HG02642 (cell line): ENCODE results near the gene FURIN.
"Not testable (repeated sequence)": the region's sequence is repeated elsewhere in the genome, so short reads cannot be mapped to it uniquely, and the experiment has no call there.

Source experiments
- ATAC-seq: cut with Tn5 transposase; IDR thresholded peaks from one replicate; pipeline ENCODE4 v1.9.1; 2021; ENCODE audit warnings: mild to moderate bottlenecking; ENCODE audit not compliant: unreplicated experiment, poor library complexity

FURIN gene

DNA sequence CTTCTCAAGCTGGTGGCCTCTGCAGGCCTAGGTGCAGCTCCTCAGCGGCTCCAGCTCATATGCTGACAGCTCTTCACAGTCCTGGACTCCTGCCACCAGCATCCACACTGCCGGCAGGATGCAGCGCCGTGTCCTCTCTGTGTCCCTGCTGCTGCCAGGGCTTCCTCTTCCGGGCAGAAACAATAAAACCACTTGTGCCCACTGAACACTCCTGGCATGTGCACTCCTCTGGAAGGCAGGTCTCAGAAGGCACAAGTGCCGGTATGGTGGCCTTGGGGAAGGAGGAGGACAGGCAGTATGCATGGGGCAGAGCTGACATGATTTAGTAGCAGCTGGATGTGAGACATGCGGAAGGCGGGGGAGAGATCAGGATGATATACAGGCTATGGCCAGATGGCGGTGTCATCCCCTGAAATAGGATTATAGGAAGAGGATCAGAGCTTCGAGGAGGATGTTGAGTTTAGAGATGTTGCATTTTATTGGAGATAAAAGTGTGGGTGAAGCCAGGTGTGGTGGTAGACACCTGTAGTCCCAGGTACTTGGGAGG is 27.3 kb downstream of the FURIN start:
- ATAC-seq, result no peak

DNA sequence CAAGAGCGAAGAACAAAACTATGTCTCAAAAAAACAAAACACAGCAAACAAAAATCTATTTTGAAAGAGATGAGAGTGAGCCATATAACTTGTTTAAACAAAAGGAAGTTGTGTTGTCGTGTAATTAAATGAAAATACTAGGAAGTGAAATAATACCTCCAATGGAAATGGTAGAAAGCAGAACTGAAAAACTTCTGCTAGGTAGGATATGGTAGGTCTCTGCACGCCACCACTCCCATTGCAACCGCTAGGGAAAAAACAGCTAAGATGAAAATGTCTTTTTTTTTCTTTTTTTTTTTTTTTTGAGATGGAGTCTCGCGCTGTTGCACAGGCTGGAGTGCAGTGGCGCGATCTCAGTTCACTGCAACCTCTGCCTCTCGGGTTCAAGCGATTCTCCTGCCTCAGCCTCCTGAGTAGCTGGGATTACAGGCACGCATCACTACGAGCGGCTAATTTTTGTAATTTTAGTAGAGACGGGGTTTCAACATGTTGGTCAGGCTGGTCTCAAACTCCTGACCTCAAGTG is 28.8 kb downstream of the FURIN start:
- peak; percentile 55 for ATAC-seq

DNA sequence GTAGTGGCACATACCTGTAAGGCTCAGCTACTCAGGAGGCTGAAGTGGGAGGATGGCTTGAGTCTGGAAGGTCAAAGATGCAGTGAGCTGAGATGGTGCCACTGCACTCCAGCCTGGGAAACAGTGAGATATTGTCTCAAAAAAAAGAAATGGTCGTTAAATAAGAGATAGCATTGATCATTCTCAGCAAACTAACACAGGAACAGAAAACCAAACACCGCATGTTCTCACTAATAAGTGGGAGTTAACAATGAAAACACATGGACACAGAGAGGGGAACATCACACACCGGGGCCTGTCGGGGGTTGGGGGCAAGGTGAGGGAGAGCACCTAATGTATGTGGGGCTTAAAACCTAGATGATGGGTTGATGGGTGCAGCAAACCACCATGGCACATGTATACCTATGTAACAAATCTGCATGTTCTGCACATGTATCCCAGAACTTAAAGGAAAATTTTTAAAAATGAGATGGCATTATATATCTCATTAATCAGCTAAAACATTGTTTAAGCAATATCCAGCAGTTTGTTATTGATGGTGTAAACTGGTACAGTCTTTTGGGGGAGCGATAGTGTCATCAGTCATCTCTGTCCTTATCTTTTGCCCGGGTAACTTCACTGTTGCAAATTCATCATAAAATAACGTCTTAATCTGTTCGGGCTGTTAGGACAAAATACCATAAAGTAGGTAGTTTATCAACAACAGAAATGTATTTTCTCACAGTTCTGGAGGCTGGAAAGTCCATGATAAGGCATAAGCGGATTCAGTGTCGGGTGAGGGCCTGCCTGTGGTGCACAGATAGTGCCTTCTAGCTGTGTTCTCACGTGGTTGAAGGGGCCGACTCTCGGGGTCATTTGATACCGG is 33.0 kb downstream of the FURIN start:
- no peak for ATAC-seq

DNA sequence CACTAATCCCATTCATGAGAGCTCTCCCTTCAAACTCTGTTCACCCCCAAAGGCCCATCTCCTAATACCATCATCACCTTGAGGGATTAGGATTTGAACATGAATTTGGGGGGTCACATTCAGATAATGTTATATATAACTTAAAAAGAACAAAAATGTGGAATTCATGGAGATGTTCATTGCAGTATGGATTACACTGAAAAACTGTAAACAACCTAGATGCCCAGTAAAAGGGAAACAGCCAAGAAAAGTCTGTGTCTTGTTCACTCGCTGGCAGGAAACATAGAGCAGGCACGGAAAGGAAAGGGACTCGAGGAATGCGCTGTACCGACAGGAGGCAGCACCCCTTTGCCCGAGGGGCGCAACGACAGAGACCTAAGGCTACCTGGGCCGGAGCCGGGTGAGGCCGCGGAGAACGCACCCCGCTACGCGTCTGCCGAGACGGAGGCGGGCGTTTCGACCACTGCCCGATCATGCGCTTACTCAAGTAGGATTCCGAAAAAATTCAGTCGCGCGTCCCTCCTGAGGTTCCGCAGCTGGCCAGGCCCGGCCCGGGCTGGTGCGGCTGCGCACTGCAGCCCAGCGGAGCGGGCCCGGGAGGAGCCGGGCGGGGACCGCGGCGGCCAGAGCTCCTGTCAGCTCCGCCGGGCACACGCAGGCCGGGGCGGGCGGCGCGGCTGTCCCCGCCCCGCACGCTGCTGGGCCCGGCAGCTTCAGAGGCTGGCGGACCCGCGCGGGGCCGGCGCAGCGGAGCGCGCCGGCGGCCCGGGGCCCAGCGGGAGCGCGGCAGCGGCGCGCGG is 33.9 kb downstream of the FURIN start:
- ATAC-seq, result peak; percentile 73

DNA sequence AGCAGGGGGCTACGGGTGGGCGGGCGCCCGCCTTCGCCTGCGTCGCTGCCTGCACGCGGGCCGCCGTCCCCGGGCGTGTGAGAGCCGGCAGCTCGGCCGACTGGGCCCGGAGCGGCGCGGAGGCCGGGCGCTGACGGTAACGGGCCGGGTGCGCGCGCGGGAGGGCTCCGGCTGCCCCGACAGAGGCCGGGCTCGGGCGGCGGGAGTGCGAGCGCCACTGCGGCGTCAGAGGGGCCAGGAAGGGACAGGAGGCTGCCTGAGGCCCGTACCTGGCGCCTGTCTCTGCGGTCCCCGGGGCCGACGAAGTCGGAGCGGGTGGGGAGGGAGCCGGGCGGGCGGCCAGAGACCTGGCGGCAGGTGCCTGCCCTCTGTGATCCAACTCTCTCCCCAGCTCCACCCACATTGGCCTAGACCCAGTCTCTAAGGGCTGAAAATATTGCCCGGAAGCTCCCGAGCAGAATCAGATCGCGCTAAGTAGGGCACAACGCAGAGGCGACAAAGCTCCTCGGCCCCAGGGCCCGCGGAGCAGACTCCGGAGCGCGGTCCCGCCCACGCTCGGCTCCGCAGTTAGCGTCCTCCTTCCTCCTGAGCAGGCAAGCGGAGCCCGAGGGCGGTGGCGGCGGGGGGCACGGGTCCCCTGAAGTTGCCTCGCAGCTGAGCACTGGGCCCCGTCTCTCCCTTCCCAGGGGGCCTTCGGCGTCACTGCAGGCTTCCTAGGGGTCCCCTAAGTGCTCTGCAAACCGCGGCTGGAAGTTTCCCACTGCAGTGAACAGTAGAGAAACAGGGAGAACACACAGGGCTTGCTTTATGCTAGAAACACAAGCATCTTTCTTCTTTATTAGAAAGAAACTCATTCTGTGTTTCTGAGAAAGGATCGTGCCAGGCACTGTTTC is 34.7 kb downstream of the FURIN start, which contains the start of gene MAN2A2:
Gene MAN2A2, plus strand, starts transcription at position 463 of the 893 bp plus-strand sequence. CDS start 906 bp downstream, outside the sequence.
- peak; percentile 52 for ATAC-seq

DNA sequence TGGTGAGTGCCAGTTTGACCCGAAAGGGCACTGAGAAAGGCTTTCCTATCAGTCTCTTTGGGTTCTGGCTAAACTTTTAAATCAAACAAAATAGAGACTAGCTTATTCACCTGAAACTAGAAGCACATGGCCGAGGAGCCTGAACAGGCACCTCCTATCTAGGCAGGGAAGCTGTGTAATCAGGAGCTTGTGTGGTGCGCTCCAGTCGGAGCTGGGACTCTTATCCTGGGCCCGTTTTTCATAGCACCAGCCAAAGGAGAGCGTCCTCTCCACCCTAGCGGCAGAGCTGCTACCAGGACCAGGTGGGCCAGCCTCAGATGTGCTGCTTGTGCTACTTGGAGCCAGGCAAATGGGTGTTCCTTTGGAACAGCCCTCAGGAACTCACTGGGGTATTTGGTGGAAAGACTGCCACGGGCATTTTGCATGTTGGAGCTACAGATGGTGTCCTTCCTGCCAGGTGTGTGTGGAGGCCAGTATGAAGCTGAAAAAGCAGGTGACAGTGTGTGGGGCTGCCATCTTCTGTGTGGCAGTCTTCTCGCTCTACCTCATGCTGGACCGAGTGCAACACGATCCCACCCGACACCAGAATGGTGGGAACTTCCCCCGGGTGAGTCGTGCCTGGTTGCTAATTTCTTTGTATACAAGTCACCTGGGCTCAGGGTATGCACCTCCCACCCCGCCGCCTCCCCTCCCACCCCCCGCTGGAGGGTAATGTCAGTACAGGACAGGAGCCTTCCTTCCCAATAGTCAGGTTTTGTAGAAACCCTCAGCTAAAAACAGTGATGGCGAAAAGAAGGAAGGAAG is 35.5 kb downstream of the FURIN start:
- no peak for ATAC-seq

DNA sequence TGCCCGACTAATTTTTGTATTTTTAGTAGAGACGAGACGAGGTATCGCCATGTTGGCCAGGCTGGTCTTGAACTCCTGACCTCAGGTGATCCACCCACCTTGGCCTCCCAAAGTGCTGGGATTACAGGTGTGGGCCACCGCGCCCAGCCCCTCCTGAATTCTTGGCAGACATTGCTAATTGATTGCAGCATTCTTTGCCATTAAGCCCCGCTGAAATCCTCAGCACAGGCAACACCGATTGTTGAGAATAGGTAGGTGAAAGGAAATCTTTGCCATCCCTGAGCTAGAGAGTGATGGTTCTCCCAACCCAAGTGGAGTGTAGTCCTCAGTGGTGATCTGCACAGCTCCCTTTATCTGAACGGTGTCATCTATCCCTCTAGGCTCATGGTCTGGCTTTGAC is 36.4 kb downstream of the FURIN start:
- ATAC-seq, result no peak

DNA sequence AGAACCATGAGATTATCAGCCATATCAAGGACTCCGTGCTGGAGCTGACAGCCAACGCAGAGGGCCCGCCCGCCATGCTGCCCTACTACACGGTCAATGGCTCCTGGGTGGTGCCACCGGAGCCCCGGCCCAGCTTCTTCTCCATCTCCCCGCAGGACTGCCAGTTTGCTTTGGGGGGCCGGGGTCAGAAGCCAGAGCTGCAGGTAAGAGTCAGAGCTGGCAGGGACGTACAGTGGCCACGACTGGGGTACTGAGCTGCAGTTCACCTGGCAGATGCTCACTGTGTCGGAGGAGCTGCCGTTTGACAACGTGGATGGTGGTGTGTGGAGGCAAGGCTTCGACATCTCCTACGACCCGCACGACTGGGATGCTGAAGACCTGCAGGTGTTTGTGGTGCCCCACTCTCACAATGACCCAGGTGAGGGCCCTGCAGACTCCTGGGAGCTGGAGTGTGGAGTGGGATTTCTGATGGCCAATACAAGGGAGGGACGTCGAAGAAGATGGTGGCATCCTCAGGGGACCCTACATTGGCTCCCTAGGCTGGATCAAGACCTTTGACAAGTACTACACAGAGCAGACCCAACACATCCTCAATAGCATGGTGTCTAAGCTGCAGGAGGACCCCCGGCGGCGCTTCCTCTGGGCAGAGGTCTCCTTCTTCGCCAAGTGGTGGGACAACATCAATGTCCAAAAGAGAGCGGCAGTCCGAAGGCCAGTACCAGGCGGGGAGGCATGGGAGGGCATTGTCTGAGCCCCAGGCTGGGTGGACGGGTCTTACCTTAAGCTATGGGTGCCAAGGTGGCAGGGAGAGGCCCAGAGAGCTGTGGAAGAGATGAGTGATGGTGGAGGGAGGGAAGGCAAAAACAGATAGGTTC is 37.2 kb downstream of the FURIN start:
- no peak for ATAC-seq

DNA sequence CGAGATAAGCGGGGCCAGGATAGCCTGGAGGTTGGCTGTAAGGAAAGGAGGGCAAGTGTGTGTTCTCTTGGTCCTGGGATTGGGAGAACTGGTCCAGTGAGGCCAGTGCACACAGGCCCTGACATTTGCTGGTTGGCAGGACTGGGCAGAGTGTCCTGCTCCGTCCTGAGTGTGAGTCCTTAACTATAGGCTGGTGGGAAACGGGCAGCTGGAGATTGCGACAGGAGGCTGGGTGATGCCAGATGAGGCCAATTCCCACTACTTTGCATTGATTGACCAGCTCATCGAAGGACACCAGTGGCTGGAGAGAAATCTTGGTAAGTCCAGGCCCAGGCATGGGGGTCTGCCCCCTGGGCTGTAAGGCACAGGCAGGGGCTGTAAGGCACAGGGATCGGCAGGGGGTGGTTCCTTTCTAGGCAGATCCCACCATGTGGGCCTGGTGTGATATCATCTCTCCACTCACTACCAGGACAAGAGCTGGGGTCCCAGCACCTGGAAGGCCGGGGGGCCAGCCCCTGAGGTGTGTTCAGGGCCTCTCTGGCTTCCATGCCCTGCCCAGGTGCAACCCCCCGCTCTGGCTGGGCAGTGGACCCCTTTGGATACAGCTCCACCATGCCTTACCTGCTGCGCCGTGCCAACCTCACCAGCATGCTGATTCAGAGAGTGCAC is 37.9 kb downstream of the FURIN start:
- no peak for ATAC-seq

DNA sequence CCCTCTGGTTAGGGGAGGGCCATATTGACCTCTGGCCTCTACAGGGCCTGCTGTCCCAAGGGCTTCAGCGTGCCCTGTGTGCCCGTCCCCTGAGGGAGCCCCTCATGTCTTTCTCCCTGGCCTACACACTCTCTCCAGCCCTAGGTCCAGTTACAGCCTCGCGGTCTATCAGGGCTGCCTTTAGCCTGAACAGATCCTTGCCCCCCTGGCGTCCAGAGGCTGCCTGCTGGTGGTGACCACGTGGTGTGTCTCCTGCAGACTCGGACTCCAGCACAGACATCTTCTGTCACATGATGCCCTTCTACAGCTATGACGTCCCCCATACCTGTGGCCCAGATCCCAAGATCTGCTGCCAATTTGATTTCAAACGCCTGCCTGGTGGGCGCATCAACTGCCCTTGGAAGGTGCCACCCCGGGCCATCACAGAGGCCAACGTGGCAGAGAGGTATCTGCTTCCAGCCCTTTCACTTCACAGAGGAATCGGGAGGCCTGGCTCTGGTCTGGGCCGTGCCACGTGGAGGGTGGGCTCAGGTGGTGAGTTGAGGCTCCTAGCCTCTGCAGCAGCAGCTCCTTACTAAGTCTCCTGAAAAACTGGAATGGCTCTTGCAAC is 38.8 kb downstream of the FURIN start:
- ATAC-seq, result no peak

DNA sequence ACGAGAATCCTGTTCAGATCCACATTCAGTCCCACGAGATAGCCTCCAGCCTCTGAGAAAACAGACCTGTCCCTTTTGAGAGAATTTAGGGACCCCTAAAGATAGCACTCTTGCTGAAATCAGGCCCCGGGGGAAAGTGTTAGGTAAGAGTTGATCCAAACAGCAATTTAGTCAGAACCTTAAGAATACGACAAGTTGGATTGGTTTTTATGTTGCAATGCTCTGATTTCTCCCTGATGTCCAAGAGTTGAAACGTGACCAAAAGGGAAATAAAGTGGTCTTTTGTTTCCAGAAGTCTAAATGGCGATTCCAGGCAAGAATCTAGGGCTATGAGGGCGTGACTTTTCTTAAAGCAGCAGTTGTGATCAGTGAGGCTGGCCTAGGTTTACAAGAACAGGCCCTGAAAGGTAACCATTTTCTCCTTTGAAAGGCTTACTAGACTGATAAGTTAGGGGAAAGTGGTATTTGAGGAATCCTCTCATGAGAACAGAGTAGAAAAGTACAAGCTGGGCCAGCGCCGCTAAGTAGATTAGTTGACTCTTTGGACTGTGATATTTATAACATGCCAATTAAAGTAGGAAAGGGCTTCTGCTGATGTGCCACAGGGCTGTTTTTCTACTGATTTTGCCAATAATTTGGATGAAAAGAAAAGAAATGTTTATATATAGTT is 39.6 kb downstream of the FURIN start:
- no peak for ATAC-seq

DNA sequence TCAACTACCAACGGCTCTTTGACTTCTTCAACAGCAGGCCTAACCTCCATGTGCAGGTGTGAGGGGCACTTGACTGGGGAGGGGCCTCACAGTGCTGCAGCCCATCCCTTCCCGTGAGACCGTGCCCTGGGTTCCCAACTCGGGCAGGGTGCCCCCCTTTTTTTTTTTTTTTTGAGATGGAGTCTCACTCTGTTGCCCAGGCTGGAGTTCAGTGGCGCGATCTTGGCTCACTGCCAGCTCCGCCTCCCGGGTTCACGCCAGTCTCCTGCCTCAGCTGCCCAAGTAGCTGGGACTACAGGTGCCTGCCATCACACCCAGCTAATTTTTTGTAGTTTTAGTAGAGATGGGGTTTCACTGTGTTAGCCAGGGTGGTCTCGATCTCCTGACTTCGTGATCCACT is 41.1 kb downstream of the FURIN start:
- ATAC-seq, result not testable (repeated sequence)

DNA sequence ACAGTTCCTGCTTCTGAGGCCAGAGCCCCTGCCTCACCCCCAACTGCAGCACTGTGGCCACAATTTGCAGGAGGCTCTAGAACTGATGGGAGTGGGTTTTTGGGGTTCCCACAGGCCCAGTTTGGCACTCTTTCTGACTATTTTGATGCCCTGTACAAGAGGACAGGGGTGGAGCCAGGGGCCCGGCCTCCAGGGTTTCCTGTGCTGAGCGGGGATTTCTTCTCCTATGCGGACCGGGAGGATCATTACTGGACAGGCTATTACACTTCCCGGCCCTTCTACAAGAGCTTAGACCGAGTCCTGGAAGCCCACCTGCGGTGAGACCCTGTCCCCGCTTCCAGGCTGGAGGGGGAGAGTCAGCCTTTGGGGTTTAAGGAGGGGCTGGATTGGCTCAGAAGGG is 41.6 kb downstream of the FURIN start:
- ATAC-seq, result no peak

DNA sequence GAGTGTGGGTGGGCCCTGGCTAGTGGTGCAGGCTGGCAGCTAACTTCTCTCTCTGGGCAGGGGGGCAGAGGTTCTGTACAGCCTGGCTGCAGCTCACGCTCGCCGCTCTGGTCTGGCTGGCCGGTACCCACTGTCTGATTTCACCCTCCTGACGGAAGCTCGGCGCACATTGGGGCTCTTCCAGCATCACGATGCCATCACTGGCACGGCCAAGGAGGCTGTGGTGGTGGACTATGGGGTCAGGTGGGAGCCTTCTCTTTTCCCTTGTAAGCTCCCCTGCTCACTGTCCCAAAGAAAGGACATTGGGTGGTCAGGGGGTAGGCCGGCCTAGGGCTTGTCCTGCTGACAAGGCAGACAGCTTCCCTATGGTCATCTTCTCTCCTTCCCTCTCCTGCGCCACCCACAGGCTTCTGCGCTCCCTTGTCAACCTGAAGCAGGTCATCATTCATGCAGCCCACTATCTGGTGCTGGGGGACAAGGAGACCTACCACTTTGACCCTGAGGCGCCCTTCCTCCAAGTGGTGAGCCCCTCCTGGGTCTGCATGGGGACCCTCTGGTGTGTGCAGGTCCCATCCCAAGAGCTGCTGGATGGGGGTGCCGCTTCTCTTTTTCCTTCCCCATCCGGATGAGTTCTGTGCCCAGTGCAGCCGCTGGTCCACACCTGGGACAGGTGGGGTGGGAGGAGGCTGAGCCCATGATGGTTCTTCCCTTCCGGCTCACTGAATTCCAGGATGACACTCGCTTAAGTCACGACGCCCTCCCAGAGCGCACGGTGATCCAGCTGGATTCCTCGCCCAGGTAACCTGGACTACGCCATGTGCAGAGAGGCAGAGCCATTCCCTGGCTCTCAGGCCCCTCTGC is 42.3 kb downstream of the FURIN start:
- ATAC-seq, result no peak

DNA sequence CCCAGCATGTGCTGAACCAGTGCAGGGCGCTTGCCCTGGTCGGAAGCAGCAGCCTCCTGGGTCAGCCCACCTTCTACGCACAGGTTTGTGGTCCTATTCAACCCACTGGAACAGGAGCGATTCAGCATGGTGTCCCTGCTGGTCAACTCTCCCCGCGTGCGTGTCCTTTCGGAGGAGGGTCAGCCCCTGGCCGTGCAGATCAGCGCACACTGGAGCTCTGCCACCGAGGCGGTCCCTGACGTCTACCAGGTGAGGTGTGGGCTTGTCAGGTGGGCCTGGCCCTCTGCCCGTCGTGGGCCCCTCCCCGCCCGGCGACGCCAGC is 42.9 kb downstream of the FURIN start:
- ATAC-seq, result no peak
